Fibroblast of lung (primary cell): Measurements from ENCODE around the gene FAM13A. TPM values are rescaled to one million over a fixed set of nuclear protein-coding genes. Genes with fewer than 3 reads are reported as not detected.

Experiments used
- DNase-seq, 2 donors: peaks; one replicate each; pipeline versions ENCODE4 v3.0.0 to v3.0.0-alpha.2; 2010; ENCODE audit warnings: low read depth in 2 of 2
- H2AFZ ChIP-seq: 2 replicates; pipeline ENCODE4 v1.5.1; 2012; ENCODE audit warnings: low read length, control low read depth, inconsistent platforms
- H3K27ac ChIP-seq: 2 replicates; pipeline ENCODE4 v1.5.1; 2011; ENCODE audit warnings: low read length, control low read depth; ENCODE audit not compliant: insufficient read depth
- H3K27me3 ChIP-seq: 2 replicates; pipeline ENCODE4 v1.5.1; 2011; ENCODE audit warnings: mild to moderate bottlenecking, low read length; ENCODE audit not compliant: control insufficient read depth, insufficient read depth
- H3K36me3 ChIP-seq: 2 replicates; pipeline ENCODE4 v1.5.1; 2011; ENCODE audit warnings: low read length; ENCODE audit not compliant: control insufficient read depth, insufficient read depth
- H3K4me1 ChIP-seq: 2 replicates; pipeline ENCODE4 v1.5.1; 2011; ENCODE audit warnings: low read length; ENCODE audit not compliant: control insufficient read depth, insufficient read depth; ENCODE audit errors: extremely low read depth
- H3K4me2 ChIP-seq: 2 replicates; pipeline ENCODE4 v1.5.1; 2011; ENCODE audit warnings: low read length, control low read depth; ENCODE audit not compliant: insufficient read depth; ENCODE audit errors: extremely low read depth
- H3K4me3 ChIP-seq, 4 experiments: fragments of 200-600 bp in 1 of 4; sonication (generic) in 1 of 4; replicated peaks in 1 of 4; 2 replicates each; pipeline ENCODE4 v1.5.1; 2011 to 2016; ENCODE audit warnings: low read length in 4 of 4, low read depth in 3 of 4, mild to moderate bottlenecking in 3 of 4, control low read depth in 2 of 4, inconsistent platforms in 1 of 4, mixed read lengths in 1 of 4; ENCODE audit not compliant: insufficient read depth in 1 of 4; ENCODE audit errors: control extremely low read depth in 1 of 4
- H3K79me2 ChIP-seq: 2 replicates; pipeline ENCODE4 v1.5.1; 2012; ENCODE audit warnings: mild to moderate bottlenecking, low read length, inconsistent platforms; ENCODE audit not compliant: control insufficient read depth, insufficient read depth
- H3K9ac ChIP-seq: 2 replicates; pipeline ENCODE4 v1.5.1; 2011; ENCODE audit warnings: mild to moderate bottlenecking, low read length, control low read depth; ENCODE audit not compliant: insufficient read depth
- H3K9me3 ChIP-seq: 2 replicates; pipeline ENCODE4 v1.5.1; 2012; ENCODE audit warnings: low read depth, low read length; ENCODE audit not compliant: control insufficient read depth, insufficient read depth
- H4K20me1 ChIP-seq: 2 replicates; pipeline ENCODE4 v1.5.1; 2011; ENCODE audit warnings: low read length; ENCODE audit not compliant: control insufficient read depth, insufficient read depth; ENCODE audit errors: extremely low read depth
- CTCF ChIP-seq, 2 donors: IDR thresholded peaks in 1 of 2; conservative IDR thresholded peaks in 1 of 2; 1 replicate in 1 of 2; 2 replicates in 1 of 2; pipeline ENCODE4 v1.5.1; 2011 to 2012; ENCODE audit warnings: low read length in 2 of 2, control low read depth in 1 of 2, inconsistent platforms in 1 of 2, low read depth in 1 of 2, mild to moderate bottlenecking in 1 of 2
- EZH2 ChIP-seq: IDR thresholded peaks from 2 replicates; pipeline ENCODE4 v1.5.1; 2012; ENCODE audit warnings: low read length, control low read depth, mild to moderate bottlenecking; ENCODE audit errors: missing control alignments
- polyA plus RNA-seq, 2 donors: library from polyadenylated mRNA; depleted of rRNA in 1 of 2; stranded (reverse) in 1 of 2; unstranded in 1 of 2; fragments of >200 nt; gene quantifications; 2 replicates each; pipeline ENCODE4 v1.2.1, GENCODE V29; 2011 to 2012; ENCODE audit warnings: missing spikeins in 1 of 2
- total RNA-seq: library from RNA; depleted of rRNA; stranded (reverse); fragments of >200 nt; gene quantifications from 2 replicates; pipeline ENCODE4 v1.2.1, GENCODE V29; 2014

FAM13A gene
- total and polyA plus RNA-seq, 2 donors (not counting 1 experiment from before 2014, with no cell fraction given): 14.3 to 23.9 TPM

- TF ChIP-seq EZH2 (no peak), CTCF (conservative IDR thresholded peaks at IDR 0.05 in 1 of 2, IDR thresholded peaks at IDR 0.05 in 1 of 2; ENCODE audit: low read depth in 1 of 2, low read length in 2 of 2) (no peak)
- no peaks in the 10 kb centered on the region for H3K79me2 ChIP-seq
- no peak for DNase-seq
Measured at GRCh38 chr4:88811904-88812303, 245.1 kb downstream of the FAM13A start.

GRCh38 chr4:88810325-88810724 is 246.7 kb downstream of the FAM13A start:
- Histone ChIP-seq H3K4me1 (no peaks in the 10 kb centered on the region), H4K20me1 (no peaks in the 10 kb centered on the region), H3K36me3 (no peaks in the 10 kb centered on the region), H3K9me3 (no peaks in the 10 kb centered on the region), H2AFZ (no peak overlapping the region), H3K79me2 (no peaks in the 10 kb centered on the region), H3K27ac (no peak overlapping the region), H3K27me3 (no peaks in the 10 kb centered on the region), H3K9ac (no peak overlapping the region), H3K4me3 (no peak overlapping the region), H3K4me2 (no peak overlapping the region)
- no peak for DNase-seq
- TF ChIP-seq CTCF (conservative IDR thresholded peaks at IDR 0.05 in 1 of 2, IDR thresholded peaks at IDR 0.05 in 1 of 2; ENCODE audit: low read depth in 1 of 2, low read length in 2 of 2) (no peak), EZH2 (no peak)

More at GRCh38 chr4:88811904-88812303, 245.1 kb downstream of the FAM13A start:
- Histone ChIP-seq H3K27me3 (no peaks in the 10 kb centered on the region), H3K36me3 (no peaks in the 10 kb centered on the region), H3K9ac (no peak overlapping the region), H3K4me1 (no peaks in the 10 kb centered on the region), H3K4me2 (no peak overlapping the region), H3K27ac (no peak overlapping the region), H2AFZ (no peak overlapping the region), H4K20me1 (no peaks in the 10 kb centered on the region), H3K4me3 (no peak overlapping the region), H3K9me3 (no peaks in the 10 kb centered on the region)

DNA sequence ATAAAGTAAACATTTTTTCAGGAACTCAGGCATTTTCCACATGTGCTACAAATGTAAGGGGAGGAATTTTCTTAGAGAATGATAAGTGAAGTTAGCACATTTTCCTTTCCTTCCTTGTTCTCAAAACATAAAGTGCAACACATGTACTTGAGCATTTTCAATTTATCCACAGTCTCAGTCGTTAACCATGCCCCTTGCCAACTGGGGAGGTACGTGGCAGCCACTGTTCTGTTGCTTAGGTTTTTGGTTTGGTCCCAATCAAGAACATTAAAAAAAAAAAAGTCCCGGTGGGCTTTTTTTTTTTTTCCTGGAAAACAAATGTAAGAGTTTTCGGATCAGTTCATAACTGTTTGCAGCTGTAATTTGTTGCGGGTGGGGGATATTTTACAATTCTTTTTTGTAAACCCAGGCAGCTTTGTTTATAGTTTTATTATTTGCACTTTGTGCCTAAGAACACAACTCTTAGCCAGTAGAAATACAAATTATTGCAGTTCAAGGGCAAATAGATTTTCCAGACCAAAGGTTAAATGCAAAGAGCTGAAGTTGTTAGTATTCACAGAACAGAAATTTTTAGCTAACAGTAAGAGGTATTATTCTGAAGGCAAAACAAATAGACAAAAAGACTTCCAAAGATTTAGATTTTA is 247.3 kb downstream of the FAM13A start:
- Histone ChIP-seq H3K27me3 (no peaks in the 10 kb centered on the region), H2AFZ (peak overlapping the region; percentile 71), H3K4me2 (peak overlapping the region; percentile 81), H3K4me3 (peak overlapping the region; percentile 26 to 29 (median 27)), H3K27ac (no peak overlapping the region), H3K9ac (no peak overlapping the region), H3K36me3 (no peaks in the 10 kb centered on the region), H3K4me1 (no peaks in the 10 kb centered on the region), H3K79me2 (no peaks in the 10 kb centered on the region), H3K9me3 (no peaks in the 10 kb centered on the region), H4K20me1 (no peaks in the 10 kb centered on the region)
- TF ChIP-seq EZH2: no peak
- no peak for TF ChIP-seq CTCF (conservative IDR thresholded peaks at IDR 0.05 in 1 of 2, IDR thresholded peaks at IDR 0.05 in 1 of 2; ENCODE audit: low read depth in 1 of 2, low read length in 2 of 2)
- DNase-seq: peak in 1 of 2 donors; percentile 45
